Kidney glomerular epithelial cell (primary cell): ENCODE measurements around the gene ABI3.
"Not testable (repeated sequence)": the region's sequence is repeated elsewhere in the genome, so short reads cannot be mapped to it uniquely, and the experiment has no call there.

Source experiments
- DNase-seq: peaks from one replicate; lab custom pipeline; 2025; lab: John Stamatoyannopoulos, UW

The ABI3 gene

GRCh38 chr17:49252148-49252695, 41.7 kb downstream of the ABI3 start:
- DNase-seq, result no peak

DNA sequence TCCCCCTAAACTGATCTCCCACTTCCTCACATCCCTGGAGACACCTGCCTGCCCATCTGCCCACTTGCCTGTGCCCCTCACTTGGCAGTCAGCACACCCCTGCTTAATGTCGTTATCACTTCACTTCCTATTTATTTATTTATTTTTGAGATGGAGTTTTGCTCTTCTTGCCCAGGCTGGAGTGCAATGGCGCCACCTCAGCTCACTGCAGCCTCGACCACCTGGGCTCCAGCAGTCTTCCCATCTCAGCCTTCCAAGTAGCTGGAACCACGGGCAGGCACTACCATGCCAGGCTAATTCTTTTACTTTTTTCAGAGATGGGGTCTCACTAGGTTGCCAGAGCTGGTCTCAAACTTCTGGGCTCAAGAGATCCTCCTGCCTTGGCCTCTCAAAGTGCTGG, 43.6 kb downstream of the ABI3 start:
- no peak for DNase-seq

GRCh38 chr17:49255125-49255524, 44.6 kb downstream of the ABI3 start:
- no peak for DNase-seq

- no peak for DNase-seq
These were observed 47.9 kb downstream of the ABI3 start for GRCh38 chr17:49258394-49258793.

GRCh38 chr17:49259663-49260010, 49.1 kb downstream of the ABI3 start:
- DNase-seq, result no peak

DNA sequence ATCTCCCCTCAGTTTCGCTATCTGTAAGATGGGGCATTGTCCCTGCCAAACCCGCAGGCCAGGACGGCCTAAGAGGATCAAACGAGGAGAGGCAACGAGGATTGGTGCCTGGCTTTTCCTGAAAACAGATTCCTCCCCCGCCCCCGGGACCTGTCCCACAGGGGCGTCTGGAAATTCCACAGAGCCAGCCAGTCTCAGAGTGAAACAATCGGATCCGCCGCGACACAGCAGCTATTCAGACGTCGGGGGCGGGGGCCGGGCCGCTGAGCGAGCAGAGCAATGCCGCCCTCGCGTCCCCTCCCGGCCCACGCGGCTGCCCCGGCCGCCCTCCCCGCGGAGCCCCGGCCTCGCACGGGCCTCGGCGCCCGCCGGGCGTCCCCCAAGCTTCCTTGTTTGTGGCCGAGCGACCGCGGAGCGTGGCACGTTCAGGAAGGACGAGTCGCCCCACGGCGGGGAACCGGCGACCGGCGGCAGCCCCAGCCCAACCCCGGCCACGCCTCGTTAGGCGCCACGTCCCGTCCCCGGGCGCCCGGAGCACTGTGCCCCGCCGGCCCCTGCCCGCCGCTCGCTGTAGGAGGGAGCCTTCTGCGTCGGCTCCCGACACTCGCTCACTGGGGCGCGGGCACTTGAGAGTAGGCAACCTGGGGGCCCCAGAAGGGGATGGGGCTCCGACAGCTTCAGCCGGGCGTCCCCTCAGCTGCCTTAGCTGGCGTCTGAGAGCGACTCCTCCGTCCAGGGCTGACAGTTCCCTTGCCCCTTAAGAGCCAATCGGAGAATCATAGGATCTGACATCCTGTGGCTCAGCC, 49.7 kb downstream of the ABI3 start:
- DNase-seq, result peak; percentile 33

GRCh38 chr17:49260817-49261291, 50.3 kb downstream of the ABI3 start:
- DNase-seq, result no peak

- not testable (repeated sequence) for DNase-seq
These were observed 51.0 kb downstream of the ABI3 start for GRCh38 chr17:49261540-49261939.

DNA sequence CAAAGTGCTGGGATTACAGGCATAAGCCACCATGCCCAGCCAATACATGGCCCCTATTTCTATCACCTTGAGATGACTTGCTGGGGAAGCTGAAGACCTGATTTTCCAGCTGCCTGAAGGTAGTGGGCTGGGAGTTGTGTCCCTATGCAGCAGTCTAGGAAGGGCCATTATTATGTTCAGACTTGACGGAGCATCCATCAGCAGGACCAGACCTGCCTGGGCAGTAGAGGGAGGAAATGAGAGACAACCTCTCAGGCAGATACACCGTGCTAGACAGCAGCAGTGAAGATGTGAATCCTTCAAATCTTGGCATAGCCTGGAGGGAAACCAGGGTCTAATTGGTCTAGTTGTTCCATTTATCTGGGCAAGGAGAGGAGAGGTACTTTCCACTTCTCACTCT, 55.7 kb downstream of the ABI3 start:
- no peak for DNase-seq

DNA sequence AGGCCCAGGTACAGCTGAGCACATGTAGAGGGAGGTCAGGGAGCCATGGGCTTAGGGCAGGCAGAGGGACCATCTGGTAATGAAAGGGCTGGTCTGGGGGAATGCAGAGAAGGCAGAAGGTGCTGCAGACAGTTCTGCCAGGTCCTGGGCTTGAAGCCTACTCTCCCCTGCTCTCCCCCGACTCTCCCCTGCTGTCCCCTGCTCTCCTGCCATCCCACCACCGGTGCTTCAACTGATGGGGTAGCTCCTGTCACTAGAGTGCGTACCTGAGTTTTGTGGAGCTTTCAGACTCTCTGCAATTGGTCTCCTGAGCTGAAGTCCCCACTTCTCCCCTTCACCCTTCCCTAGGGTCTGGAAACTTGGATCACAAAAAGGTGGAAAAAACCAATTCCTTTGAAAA, 57.4 kb downstream of the ABI3 start:
- DNase-seq, result no peak

DNA sequence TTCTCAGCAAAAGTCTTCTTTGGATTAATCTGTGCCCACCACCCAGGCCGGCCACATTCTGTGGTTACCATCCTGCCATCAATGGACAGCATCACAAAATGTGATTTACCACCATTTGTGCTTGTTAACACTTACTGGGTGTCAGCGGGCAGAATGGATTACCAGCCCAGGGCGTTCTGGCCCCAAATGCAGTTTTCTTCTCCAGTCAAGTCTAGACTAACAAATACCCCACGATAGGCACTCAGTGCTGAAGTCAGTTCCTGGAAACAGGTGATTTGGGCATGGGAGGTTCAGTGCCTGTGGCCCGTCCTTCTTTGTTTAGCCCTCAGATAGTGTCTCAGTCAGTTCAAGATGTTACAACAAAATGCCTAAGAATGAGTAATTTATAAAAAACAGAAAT, 58.8 kb downstream of the ABI3 start:
- no peak for DNase-seq
